ENCODE measurements around the gene SOX14. TPM values are rescaled to one million over a fixed set of nuclear protein-coding genes. Genes with fewer than 3 reads are reported as not detected.

The SOX14 gene
- total RNA-seq, 1 experiment from 2014 or later = not detected

- POLR2A ChIA-PET = no interaction called here
- peaks cover 14% of the 10 kb centered on the region for H3K27me3 Mint-ChIP-seq (ENCODE audit: insufficient read depth, unreplicated experiment)
- DNase-seq = no peak
- no peak overlapping the region for H3K4me3 Mint-ChIP-seq (ENCODE audit: unreplicated experiment)
- Histone ChIP-seq H3K27me3 (replicated peaks; ENCODE audit: control insufficient read depth, insufficient read depth, low read length) (no peaks in the 10 kb centered on the region), H3K9me3 (no peaks in the 10 kb centered on the region), H3K36me3 (ENCODE audit: control insufficient read depth, insufficient read depth, low read length) (no peaks in the 10 kb centered on the region), H3K4me1 (no peaks in the 10 kb centered on the region), H3K4me3 (ENCODE audit: low read depth, low read length) (no peak overlapping the region)
- no peak overlapping the region for H3K27ac Mint-ChIP-seq (ENCODE audit: unreplicated experiment)
- CTCF ChIA-PET = no interaction called here
- intact Hi-C loops (cut with micrococcal nuclease; ENCODE audit: unreplicated experiment) = no loop called here
- no peaks in the 10 kb centered on the region for H3K36me3 Mint-ChIP-seq (ENCODE audit: insufficient read depth, unreplicated experiment)
- H3K4me1 Mint-ChIP-seq (ENCODE audit: low read depth, unreplicated experiment) = no peaks in the 10 kb centered on the region
- BruUV-seq (replicated peaks) = no TSS peak
- H3K9me3 Mint-ChIP-seq (ENCODE audit: unreplicated experiment) = no peaks in the 10 kb centered on the region
- TF ChIP-seq CTCF (IDR thresholded peaks at IDR 0.05; ENCODE audit: insufficient read depth in 1 of 2, low read depth in 1 of 2, low read length in 1 of 2, severe bottlenecking in 1 of 2, unreplicated experiment in 1 of 2) = no peak
Measured at GRCh38 chr3:137778941-137779340, 14.8 kb downstream of the SOX14 start.

DNA sequence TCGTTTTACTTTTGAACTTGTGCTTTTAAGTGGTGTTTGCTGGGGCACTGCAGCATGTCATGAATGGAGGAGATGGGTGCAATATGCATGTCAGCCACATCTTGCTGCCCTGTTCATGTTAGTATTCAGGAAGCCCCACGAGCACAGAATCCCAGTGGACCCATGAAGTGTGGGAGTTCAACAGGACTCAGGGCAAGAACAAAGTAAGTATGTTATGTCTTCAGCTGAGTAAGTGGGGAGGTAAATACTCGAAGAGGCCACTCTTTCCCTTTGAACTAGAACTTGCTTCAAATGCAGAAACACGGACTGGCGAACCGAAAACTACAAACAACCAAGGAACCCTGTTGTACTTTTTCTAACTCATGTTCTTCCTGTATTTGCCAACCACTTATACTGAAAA is 23.4 kb downstream of the SOX14 start:
- TF ChIP-seq CTCF (IDR thresholded peaks at IDR 0.05; ENCODE audit: insufficient read depth in 1 of 2, low read depth in 1 of 2, low read length in 1 of 2, severe bottlenecking in 1 of 2, unreplicated experiment in 1 of 2) = no peak
- no peaks in the 10 kb centered on the region for H3K36me3 ChIP-seq (ENCODE audit: control insufficient read depth, insufficient read depth, low read length)
- H3K4me1 Mint-ChIP-seq (ENCODE audit: low read depth, unreplicated experiment) = no peaks in the 10 kb centered on the region
- no peak overlapping the region for H3K4me3 ChIP-seq (ENCODE audit: low read depth, low read length)
- no peak for DNase-seq
- no peaks in the 10 kb centered on the region for H3K4me1 ChIP-seq
- ChIA-PET POLR2A (no interaction called here), CTCF (no interaction called here)
- no peaks in the 10 kb centered on the region for H3K36me3 Mint-ChIP-seq (ENCODE audit: insufficient read depth, unreplicated experiment)
- no peak overlapping the region for H3K4me3 Mint-ChIP-seq (ENCODE audit: unreplicated experiment)
- H3K9me3 Mint-ChIP-seq (ENCODE audit: unreplicated experiment) = no peaks in the 10 kb centered on the region
- peaks cover 6% of the 10 kb centered on the region for H3K27me3 Mint-ChIP-seq (ENCODE audit: insufficient read depth, unreplicated experiment)
- no peak overlapping the region for H3K27ac Mint-ChIP-seq (ENCODE audit: unreplicated experiment)
- no peaks in the 10 kb centered on the region for H3K27me3 ChIP-seq (replicated peaks; ENCODE audit: control insufficient read depth, insufficient read depth, low read length)
- BruUV-seq (replicated peaks) = no TSS peak
- no peaks in the 10 kb centered on the region for H3K9me3 ChIP-seq
- intact Hi-C loops (cut with micrococcal nuclease; ENCODE audit: unreplicated experiment) = no loop called here

DNA sequence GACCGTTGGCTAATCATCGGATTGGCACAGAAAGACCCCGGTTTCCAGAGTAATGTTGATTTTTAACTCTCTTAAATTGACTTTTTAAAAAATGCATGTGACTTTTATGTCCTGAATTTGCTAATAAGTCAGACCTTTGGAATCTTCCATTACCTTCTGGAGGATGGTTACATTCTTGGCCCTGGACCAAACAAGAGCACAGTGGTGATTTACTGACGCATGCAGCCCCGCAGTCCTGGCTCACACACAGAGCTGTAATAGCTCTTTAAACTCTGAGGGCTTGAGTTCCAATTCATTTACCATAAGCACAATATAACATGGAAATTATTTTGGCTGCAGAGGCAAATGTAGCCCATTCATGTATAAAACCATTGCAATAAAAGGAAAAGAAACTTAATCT is 25.1 kb downstream of the SOX14 start:
- H3K4me3 Mint-ChIP-seq (ENCODE audit: unreplicated experiment) = no peak overlapping the region
- no peaks in the 10 kb centered on the region for H3K4me1 Mint-ChIP-seq (ENCODE audit: low read depth, unreplicated experiment)
- intact Hi-C loops (cut with micrococcal nuclease; ENCODE audit: unreplicated experiment) = no loop called here
- ChIA-PET POLR2A (no interaction called here), CTCF (no interaction called here)
- Histone ChIP-seq H3K27me3 (replicated peaks; ENCODE audit: control insufficient read depth, insufficient read depth, low read length) (no peaks in the 10 kb centered on the region), H3K36me3 (ENCODE audit: control insufficient read depth, insufficient read depth, low read length) (no peaks in the 10 kb centered on the region), H3K9me3 (no peaks in the 10 kb centered on the region), H3K4me1 (no peaks in the 10 kb centered on the region), H3K4me3 (ENCODE audit: low read depth, low read length) (no peak overlapping the region)
- no peaks in the 10 kb centered on the region for H3K36me3 Mint-ChIP-seq (ENCODE audit: insufficient read depth, unreplicated experiment)
- H3K9me3 Mint-ChIP-seq (ENCODE audit: unreplicated experiment) = no peaks in the 10 kb centered on the region
- no peak for TF ChIP-seq CTCF (IDR thresholded peaks at IDR 0.05; ENCODE audit: insufficient read depth in 1 of 2, low read depth in 1 of 2, low read length in 1 of 2, severe bottlenecking in 1 of 2, unreplicated experiment in 1 of 2)
- no peak for DNase-seq
- no TSS peak for BruUV-seq (replicated peaks)
- H3K27ac Mint-ChIP-seq (ENCODE audit: unreplicated experiment) = no peak overlapping the region
- peaks cover 2% of the 10 kb centered on the region for H3K27me3 Mint-ChIP-seq (ENCODE audit: insufficient read depth, unreplicated experiment)

Measured in Caco-2 (cell line).